HepG2 (cell line): ENCODE results near the gene FAAP20. TPM values are rescaled to one million over a fixed set of nuclear protein-coding genes. Genes with fewer than 3 reads are reported as not detected.

ENCODE experiments used
- ATAD3A ChIP-seq: sonication (generic); formaldehyde crosslinking; IDR thresholded peaks from 2 replicates; pipeline ENCODE4 v1.4.0; 2020; ENCODE audit warnings: missing genetic modification reagents
- CEBPB ChIP-seq: IDR thresholded peaks from 2 replicates; pipeline ENCODE4 v1.6.1; 2011; ENCODE audit warnings: low read depth, low read length, improper control_type of control experiment, borderline replicate concordance
- EZH2 ChIP-seq: conservative IDR thresholded peaks from 2 replicates; pipeline ENCODE4 v1.6.1; 2012; ENCODE audit warnings: mild to moderate bottlenecking, low read depth, low read length, moderate library complexity
- MED1 ChIP-seq: sonication (generic); formaldehyde crosslinking; IDR thresholded peaks from 2 replicates; pipeline ENCODE4 v1.4.0; 2020; ENCODE audit warnings: missing genetic modification reagents
- NR2F1 ChIP-seq, 2 experiments: fragments of 450-650 bp in 1 of 2; formaldehyde crosslinking in 1 of 2; IDR thresholded peaks; 2 replicates each; pipeline versions ENCODE4 v1.5.0 to v1.6.1; 2016 to 2020; ENCODE audit warnings: mild to moderate bottlenecking in 1 of 2, missing compliant biosample characterization in 1 of 2, missing genetic modification reagents in 1 of 2, moderate library complexity in 1 of 2
- SNAI1 ChIP-seq: sonication (generic); formaldehyde crosslinking; IDR thresholded peaks from 2 replicates; pipeline ENCODE4 v1.5.0; 2020; ENCODE audit warnings: mild to moderate bottlenecking, missing genetic modification reagents, borderline replicate concordance
- ZMYM4 ChIP-seq: sonication (generic); formaldehyde crosslinking; IDR thresholded peaks from 2 replicates; pipeline ENCODE4 v1.8.1; 2023; ENCODE audit warnings: mild to moderate bottlenecking, missing genetic modification reagents
- ZNF230 ChIP-seq: sonication (generic); formaldehyde crosslinking; IDR thresholded peaks from 2 replicates; pipeline ENCODE4 v1.4.0; 2020; ENCODE audit warnings: mild to moderate bottlenecking, missing genetic modification reagents
- ZNF318 ChIP-seq: sonication (generic); formaldehyde crosslinking; IDR thresholded peaks from 2 replicates; pipeline ENCODE4 v1.4.0; 2020; ENCODE audit warnings: mild to moderate bottlenecking, missing genetic modification reagents
- ZNF577 ChIP-seq: sonication (generic); formaldehyde crosslinking; IDR thresholded peaks from 2 replicates; pipeline ENCODE4 v1.4.0; 2020; ENCODE audit warnings: mild to moderate bottlenecking, low read depth, missing genetic modification reagents, borderline replicate concordance
- ZNF713 ChIP-seq: sonication (generic); formaldehyde crosslinking; IDR thresholded peaks from 2 replicates; pipeline ENCODE4 v1.4.0; 2020; ENCODE audit warnings: mild to moderate bottlenecking, missing genetic modification reagents
- ZNF749 ChIP-seq: sonication (generic); formaldehyde crosslinking; IDR thresholded peaks from 2 replicates; pipeline ENCODE4 v1.8.0; 2022; ENCODE audit warnings: mild to moderate bottlenecking, missing genetic modification reagents, moderate library complexity, borderline replicate concordance
- polyA plus RNA-seq, 8 experiments: library from polyadenylated mRNA; depleted of rRNA in 3 of 8; stranded (reverse) in 7 of 8; unstranded in 1 of 8; fragments of >200 nt; fragmentation: Illumina TruSeq in 4 of 8; extraction: Trizol in 4 of 8; gene quantifications; 2 replicates each; pipeline versions ENCODE4 v1.2.1 to v1.2.3, GENCODE V29; 2011 to 2016; ENCODE audit warnings: low read depth in 4 of 8, missing spikeins in 1 of 8, mixed read lengths in 1 of 8; ENCODE audit not compliant: insufficient read depth in 1 of 8
- total RNA-seq, 5 experiments: library from RNA; depleted of rRNA; stranded (reverse); fragments of >200 nt; fragmentation: Illumina TruSeq; extraction: Trizol; gene quantifications; 2 replicates each; pipeline ENCODE4 v1.2.3, GENCODE V29; 2016; ENCODE audit warnings: low read depth in 1 of 5
- TF ChIP-seq, protein P1 (sequence below): sonication (generic); formaldehyde crosslinking; IDR thresholded peaks from 2 replicates; pipeline ENCODE4 v1.5.0; 2020; ENCODE audit warnings: mild to moderate bottlenecking, missing genetic modification reagents, moderate library complexity
- TF ChIP-seq, protein P2 (sequence below): sonication (generic); formaldehyde crosslinking; IDR thresholded peaks from 2 replicates; pipeline ENCODE4 v1.9.0; 2022; ENCODE audit warnings: low read depth, missing genetic modification reagents
- TF ChIP-seq, protein P3 (sequence below): sonication (generic); formaldehyde crosslinking; IDR thresholded peaks from 2 replicates; pipeline ENCODE4 v1.8.1; 2023; ENCODE audit warnings: mild to moderate bottlenecking, moderate library complexity, missing genetic modification reagents

FAAP20 gene
- total and polyA plus RNA-seq, 2 of the 13 experiments (the other 11 are each of a cell fraction or from before 2014, with no cell fraction given) = 9.6 to 10.8 TPM

DNA sequence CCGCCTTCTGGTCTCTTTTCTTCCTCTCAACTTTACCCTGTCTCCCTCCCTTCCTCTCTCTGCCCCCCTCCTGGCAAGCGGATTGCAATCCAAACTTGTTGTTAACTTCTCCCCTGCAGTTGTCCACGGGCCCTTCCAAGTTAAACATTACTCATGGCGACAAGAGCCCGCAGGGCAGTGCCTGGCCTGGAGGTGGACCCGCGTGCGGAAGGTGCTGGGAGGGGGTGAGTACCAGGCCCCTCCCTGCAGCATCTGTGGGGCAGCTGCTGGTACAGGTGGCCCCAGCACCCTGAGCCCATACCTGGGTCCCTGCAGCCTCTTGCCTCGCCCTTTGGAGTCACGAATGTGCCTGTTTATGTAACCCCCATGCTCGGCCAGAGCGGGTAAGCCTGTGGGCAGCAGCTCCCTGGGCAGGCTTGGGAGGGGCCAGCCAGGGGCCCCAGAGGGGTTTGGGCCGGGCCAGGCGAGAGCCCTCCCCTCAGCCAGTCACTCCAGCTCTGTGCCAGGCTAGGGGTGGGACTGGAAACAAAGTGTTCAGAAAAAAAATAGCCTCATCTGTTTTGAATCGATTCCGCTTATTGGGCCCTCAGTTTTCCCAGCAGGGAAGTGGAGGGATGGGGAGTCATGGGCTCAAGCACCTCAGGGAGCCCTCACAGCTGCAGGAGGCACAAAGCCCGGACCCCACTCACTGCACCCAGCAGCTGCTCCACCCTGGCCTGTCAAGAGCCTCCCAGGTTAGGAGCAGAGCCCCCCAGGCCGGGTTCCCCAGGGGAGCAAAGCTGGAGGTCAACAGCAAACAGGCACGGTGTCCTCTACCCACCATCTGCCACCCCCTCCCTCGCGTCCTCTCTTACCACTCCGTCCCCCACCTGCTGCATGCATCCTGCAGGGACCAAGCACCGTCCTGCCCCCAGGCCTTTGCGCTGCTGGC lies 14.0 kb upstream of the FAAP20 start (continued):
- TF ChIP-seq ZMYM4 (CRISPR knock-in tag) (no peak), ZNF318 (CRISPR knock-in tag) (no peak), NR2F1 (CRISPR knock-in tag; IDR thresholded peaks at IDR 0.05) (no peak), ZNF577 (CRISPR knock-in tag) (no peak), ATAD3A (no peak), ZNF749 (no peak), EZH2 (no peak), MED1 (CRISPR knock-in tag) (peak; percentile 29; the same call in 1 of the 2 replicates), ZNF713 (CRISPR knock-in tag) (no peak), ZNF230 (no peak), CEBPB (no peak), SNAI1 (CRISPR knock-in tag) (no peak)
- TF ChIP-seq, protein P1, sequence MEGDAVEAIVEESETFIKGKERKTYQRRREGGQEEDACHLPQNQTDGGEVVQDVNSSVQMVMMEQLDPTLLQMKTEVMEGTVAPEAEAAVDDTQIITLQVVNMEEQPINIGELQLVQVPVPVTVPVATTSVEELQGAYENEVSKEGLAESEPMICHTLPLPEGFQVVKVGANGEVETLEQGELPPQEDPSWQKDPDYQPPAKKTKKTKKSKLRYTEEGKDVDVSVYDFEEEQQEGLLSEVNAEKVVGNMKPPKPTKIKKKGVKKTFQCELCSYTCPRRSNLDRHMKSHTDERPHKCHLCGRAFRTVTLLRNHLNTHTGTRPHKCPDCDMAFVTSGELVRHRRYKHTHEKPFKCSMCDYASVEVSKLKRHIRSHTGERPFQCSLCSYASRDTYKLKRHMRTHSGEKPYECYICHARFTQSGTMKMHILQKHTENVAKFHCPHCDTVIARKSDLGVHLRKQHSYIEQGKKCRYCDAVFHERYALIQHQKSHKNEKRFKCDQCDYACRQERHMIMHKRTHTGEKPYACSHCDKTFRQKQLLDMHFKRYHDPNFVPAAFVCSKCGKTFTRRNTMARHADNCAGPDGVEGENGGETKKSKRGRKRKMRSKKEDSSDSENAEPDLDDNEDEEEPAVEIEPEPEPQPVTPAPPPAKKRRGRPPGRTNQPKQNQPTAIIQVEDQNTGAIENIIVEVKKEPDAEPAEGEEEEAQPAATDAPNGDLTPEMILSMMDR (CRISPR knock-in tag) = peak; percentile 16; the same call in 1 of the 2 replicates
- TF ChIP-seq, protein P2, sequence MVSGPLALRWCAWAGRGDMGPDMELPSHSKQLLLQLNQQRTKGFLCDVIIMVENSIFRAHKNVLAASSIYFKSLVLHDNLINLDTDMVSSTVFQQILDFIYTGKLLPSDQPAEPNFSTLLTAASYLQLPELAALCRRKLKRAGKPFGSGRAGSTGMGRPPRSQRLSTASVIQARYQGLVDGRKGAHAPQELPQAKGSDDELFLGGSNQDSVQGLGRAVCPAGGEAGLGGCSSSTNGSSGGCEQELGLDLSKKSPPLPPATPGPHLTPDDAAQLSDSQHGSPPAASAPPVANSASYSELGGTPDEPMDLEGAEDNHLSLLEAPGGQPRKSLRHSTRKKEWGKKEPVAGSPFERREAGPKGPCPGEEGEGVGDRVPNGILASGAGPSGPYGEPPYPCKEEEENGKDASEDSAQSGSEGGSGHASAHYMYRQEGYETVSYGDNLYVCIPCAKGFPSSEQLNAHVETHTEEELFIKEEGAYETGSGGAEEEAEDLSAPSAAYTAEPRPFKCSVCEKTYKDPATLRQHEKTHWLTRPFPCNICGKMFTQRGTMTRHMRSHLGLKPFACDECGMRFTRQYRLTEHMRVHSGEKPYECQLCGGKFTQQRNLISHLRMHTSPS (CRISPR knock-in tag) = peak; percentile 75; the same call in 1 of the 2 replicates
- TF ChIP-seq, protein P3, sequence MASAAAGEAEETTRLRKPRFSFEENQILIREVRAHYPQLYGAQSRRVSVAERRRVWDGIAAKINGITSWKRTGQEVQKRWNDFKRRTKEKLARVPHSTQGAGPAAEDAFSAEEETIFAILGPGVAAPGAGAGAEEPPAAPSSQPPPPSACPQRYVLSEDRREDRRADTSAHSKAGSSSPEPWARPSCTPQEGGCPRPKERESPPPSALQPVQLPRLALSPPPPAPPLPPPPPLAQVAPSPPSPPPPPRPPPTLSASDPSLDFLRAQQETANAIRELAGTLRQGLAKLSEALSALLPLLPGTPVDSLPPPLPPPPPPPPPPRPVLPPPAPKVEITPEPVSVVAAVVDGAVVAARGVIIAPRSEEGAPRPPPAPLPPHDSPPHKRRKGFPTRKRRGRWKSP (CRISPR knock-in tag) = peak; percentile 5; the same call in 1 of the 2 replicates
